Stimulated activated CD4-positive, alpha-beta T cell treated with anti-CD3 and anti-CD28 coated beads, Interleukin-4, amount 100 ng/mL, for 24 hours (primary cell): ENCODE results near the gene CD6.

ENCODE experiments used
- DNase-seq: peaks from one replicate; pipeline ENCODE4 v3.0.0-alpha.2; 2020

The CD6 gene

DNA sequence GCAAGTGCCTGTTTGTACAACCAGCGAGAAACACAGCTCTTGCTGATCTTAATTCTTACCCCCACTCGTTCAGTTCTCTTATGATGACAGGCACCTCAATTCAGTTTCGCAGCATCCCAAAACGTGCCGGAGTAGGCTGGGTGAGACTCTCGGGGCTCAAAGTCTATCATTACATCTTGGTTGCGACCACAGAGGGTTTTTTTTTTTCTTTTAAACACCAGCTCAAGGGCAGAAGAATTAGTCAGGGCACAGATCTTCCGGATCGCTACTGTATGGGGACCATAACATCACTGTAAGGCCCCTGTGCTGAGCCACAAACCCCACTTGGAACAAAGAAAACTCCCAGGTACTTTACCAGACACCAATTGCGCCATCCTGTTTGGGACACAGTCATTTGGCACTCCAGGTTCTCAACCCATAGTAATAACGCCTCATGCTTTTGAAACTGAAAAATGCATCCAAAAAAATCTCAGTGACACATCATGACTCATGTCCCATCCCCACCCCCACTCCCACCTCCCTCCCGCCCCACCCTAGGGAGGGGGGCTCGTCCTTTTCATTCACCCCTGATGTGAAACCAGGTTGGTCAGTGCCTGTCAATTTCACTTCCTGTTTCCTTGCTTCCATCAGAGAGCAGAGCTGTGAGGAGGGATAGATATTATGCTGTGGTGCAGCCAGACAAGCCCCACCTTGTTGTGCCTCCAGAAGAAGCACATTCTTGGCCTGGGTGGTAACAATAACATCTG is 89.8 kb downstream of the CD6 start:
- peak; percentile 88 for DNase-seq

DNA sequence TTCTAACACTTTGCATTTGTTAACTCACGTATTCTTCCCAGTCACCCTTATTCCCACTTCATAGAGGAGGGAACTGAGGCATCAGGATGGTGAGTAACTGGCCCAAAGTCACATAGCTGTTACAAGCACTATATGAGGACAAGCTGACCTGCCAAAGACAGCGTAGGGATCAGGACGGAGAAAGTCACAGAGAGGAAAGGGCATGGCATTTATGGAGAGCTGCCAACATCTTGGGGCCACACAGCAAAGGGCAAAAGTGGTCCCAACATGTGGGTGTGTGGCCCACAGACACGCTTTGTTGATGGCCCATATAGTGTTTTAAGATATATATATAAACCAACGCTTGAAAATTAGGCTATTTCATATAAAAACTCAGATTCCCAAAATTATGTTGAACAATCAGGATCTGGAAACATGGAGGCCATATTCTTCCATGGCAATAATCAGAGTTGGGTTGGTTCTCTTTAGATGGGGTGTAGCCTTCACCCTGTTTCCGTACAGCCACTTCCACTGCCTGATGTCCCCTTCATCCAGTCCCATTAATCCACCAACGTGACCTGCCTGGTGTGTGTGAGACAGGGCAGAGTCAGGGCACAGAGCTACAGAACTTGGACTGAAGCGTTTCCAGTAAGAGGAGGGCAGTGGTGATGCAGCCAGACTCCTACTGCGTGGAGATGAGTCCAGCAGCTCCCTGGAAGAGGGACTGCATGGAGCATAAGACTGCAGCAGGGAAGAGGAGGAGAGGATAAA is 90.9 kb downstream of the CD6 start:
- DNase-seq = no peak

DNA sequence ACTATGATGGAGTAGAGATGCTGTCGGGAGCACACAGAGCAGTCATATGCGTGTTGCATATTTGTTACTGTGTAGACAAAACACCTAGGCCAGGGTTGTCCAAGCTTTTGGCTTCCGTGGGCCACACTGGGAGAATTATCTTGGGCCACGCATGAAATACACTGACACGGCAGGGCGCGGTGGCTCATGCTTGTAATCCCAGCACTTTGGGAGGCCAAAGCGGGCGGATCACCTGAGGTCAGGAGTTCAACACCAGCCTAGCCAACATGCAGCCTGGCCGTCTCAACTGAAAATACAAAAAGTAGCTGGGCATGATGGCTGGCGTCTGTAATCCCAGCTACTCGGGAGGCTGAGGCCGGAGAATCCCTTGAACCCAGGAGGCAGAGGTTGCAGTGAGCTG is 93.8 kb downstream of the CD6 start:
- DNase-seq = peak; percentile 3

- DNase-seq = peak; percentile 68
Measured at GRCh38 chr11:61065955-61066638, 94.6 kb downstream of the CD6 start.

DNA sequence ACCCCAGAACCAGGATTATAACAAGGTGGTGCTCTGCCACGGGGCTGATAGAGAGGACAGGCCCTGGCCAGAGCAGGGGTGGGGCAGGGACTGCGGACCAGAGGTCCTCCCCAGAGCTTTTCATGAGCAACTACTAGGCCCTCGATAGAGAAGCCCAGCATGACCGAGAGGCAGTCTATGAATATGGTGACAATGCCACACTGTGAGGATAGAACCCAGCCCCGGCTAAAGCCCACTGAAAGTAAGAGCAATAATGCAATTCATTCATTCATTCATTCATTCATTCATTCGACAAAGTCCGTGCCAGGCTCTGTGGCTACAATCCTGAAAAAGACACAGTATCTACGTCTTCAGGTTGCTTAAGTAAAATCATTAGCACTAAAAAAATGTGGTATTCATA is 95.2 kb downstream of the CD6 start:
- no peak for DNase-seq

DNA sequence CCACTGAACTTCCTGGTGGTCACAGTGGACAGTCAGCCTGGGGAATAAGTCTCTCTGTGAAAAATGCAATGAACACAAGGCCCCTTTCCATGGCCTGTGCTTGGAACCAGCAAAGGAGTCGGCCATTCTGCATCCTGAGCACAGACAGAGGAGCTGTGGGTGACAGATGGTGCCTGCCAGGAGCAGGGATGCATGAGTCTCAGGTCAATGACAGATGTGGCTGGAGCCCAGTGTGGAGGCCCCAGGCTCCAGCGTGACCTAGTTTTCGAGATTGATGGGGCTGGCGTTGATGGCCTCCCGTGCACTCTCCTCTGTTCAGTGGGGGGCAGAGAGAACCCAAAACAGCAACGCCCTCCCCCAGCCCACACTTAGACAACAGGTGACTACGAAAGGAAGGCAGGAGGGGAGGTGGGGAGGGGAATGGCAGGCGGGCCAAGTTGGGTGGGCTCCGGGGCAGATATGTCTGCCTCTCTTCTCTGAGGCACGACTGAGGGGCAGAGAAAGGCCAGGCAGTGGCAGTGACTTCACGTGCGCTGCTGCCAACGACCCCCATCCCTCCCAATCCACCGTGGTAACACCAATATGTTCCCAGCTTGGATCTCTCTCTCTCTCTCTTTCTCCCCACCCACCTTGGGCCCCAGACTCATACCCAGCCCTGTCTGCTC is 96.4 kb downstream of the CD6 start:
- DNase-seq = peak; percentile 2

DNA sequence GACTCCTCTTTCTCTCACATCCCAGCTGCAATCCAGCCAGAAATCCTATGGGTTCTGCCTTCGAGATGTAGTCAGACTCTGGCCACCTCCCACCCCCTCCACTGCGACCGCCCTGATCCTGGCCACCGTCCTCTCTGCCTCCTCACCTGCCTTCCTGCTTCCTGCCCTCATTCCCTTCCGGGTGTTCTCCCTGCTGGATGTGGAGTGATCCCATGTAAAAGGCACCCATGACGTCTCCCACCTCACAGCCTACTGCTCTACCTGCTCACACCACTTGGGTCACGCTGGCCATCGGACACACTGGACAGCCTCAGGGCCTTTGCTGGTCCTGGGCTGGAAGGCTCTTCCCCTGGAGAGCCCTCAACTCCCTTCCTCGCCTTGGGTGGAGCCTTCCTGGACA is 97.1 kb downstream of the CD6 start:
- DNase-seq = no peak

DNA sequence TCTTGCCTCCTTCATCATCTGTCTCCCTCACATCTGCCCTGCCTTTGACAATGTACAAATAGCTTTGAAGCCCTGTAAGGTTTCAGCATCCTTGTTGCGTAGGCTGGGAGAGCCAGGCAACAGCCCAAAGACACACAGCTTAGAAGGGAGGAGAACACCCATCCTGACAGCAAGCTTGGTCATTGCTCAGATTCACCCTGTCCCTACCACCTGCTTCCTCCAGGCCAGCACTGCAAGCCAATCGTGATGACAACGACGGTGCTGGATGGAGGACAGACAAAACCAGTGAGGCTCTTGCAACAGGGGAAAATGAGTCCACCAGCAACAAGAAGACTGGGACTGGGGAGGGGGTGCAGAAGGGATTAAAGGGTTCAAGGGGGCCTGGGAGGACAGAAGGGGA is 97.9 kb downstream of the CD6 start:
- DNase-seq = no peak
